ENCODE results near the gene MTAP.

DNA sequence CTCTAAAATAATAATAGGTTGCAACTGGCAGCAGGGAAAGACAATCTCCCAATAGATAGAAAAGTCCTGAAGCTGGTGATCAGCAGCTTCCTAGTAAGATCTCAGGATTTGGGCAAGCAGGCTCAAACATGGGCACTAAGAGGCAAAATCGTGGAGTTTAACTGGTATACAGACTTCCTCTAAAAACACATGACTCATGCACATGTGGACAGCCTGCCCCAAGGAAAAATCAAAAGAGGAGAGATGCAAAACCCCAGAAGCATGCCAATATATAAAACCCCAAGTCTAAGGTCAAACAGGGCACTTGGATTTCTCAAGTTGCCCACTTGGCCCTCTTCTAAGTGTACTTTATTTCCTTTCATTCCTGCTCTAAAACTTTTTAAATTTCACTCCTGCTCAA, 129.0 kb downstream of the MTAP start:
- no peak for TF ChIP-seq POLR2AphosphoS5 (IDR thresholded peaks at IDR 0.05; ENCODE audit: control insufficient read depth, insufficient read depth, low read depth, low read length)
- TF ChIP-seq NCOA4 (IDR thresholded peaks at IDR 0.05; ENCODE audit: partially characterized antibody) = no peak
- TF ChIP-seq GTF2F1 (IDR thresholded peaks at IDR 0.05; ENCODE audit: low read depth, low read length) = no peak
- TF ChIP-seq, protein P1, sequence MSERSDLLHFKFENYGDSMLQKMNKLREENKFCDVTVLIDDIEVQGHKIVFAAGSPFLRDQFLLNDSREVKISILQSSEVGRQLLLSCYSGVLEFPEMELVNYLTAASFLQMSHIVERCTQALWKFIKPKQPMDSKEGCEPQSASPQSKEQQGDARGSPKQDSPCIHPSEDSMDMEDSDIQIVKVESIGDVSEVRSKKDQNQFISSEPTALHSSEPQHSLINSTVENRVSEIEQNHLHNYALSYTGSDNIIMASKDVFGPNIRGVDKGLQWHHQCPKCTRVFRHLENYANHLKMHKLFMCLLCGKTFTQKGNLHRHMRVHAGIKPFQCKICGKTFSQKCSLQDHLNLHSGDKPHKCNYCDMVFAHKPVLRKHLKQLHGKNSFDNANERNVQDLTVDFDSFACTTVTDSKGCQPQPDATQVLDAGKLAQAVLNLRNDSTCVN (CRISPR knock-in tag; IDR thresholded peaks at IDR 0.05) = no peak
- TF ChIP-seq ZKSCAN1 (IDR thresholded peaks at IDR 0.05; ENCODE audit: low read depth, low read length) = no peak
- no peak for TF ChIP-seq HNRNPH1 (optimal IDR thresholded peaks at IDR 0.05; ENCODE audit: low read depth, low read length)
- no peak for TF ChIP-seq EP300 (IDR thresholded peaks at IDR 0.05; ENCODE audit: low read length)
